ENCODE measurements around the gene SMARCC2. TPM values are rescaled to one million over a fixed set of nuclear protein-coding genes. Genes with fewer than 3 reads are reported as not detected.

SMARCC2 gene
- total RNA-seq, 1 experiment from 2014 or later, result 94.8 TPM

DNA sequence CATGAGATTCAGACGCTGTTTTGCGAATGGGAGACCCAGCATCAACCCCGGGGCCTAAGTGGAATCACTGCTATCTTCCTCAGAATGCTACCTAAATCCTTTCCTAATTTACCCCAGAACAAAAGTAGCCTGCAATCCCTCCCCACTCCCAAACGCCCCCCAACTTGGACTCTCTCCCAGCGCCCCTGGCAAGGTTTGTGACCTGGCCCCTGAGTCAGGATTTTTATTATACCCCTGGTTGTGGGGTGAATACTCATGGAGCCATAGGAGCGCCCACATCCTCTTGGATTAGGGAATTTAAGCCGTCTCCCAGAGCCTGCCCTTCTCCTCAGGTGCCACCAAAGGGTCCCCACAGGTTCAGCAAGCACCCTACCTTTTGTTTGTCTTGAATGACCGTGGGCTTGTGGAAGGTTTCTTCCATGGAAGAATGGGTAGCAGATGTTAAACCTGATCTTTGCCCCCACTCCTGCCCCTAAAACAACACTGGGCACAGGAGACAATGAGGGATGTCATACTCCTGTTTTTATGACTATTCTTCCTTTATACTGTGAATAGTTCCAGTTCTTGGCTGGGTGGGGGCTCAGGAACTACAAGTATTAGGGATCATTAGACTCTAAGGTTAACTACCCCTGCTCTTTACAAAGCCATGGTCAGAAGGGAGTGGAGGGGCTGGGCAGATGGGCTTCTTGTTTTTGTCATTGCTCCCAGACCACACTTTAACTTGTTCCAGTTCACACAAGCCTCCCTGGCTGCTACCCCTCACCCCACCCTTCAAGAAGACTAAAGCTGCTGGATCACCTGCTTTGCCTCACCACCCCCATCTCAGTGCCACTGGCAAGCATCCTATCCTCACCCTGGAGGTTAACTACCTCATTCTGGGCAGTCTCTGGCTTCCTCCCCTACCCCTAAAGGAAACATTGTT lies 36.3 kb downstream of the SMARCC2 start:
- intact Hi-C loops (cut with micrococcal nuclease; ENCODE audit: unreplicated experiment), result loop anchor here (1.0 kb wide), 2 partner anchors 25 to 34 kb away; partner anchors contain the start of gene ESYT1
- Mint-ChIP-seq H3K4me1 (ENCODE audit: low read depth, unreplicated experiment) (peaks cover 20% of the 10 kb centered on the region), H3K4me3 (ENCODE audit: unreplicated experiment) (peak overlapping the region; percentile 87), H3K36me3 (ENCODE audit: insufficient read depth, unreplicated experiment) (peaks cover 36% of the 10 kb centered on the region), H3K27me3 (ENCODE audit: insufficient read depth, unreplicated experiment) (no peaks in the 10 kb centered on the region), H3K9me3 (ENCODE audit: unreplicated experiment) (no peaks in the 10 kb centered on the region), H3K27ac (ENCODE audit: unreplicated experiment) (peak overlapping the region; percentile 98)
- Histone ChIP-seq H3K27me3 (replicated peaks; ENCODE audit: control insufficient read depth, insufficient read depth, low read length) (no peaks in the 10 kb centered on the region), H3K36me3 (ENCODE audit: control insufficient read depth, insufficient read depth, low read length) (peaks cover 1% of the 10 kb centered on the region; the same call in 1 of the 2 replicates), H3K4me1 (peaks cover 12% of the 10 kb centered on the region), H3K9me3 (no peaks in the 10 kb centered on the region), H3K4me3 (ENCODE audit: low read depth, low read length) (peak overlapping the region; percentile 73)
- POLR2A ChIA-PET, result no interaction called here
- BruUV-seq (replicated peaks), result TSS peak; percentile 57
- CTCF ChIA-PET, result no interaction called here
- TF ChIP-seq CTCF (IDR thresholded peaks at IDR 0.05; ENCODE audit: insufficient read depth in 1 of 2, low read depth in 1 of 2, low read length in 1 of 2, severe bottlenecking in 1 of 2, unreplicated experiment in 1 of 2), result no peak
- no peak for DNase-seq

- intact Hi-C loops (cut with micrococcal nuclease; ENCODE audit: unreplicated experiment), result loop anchor here (1.0 kb wide), 2 partner anchors 24 to 33 kb away; partner anchors contain the start of gene ESYT1
- CTCF ChIA-PET, result interaction anchor here (0.7 to 1.6 kb wide), 8 partner anchors 11 to 54 kb away, joined by 3 to 16 read pairs (median 5); partner anchors contain the start of genes ESYT1, PA2G4, SMARCC2 and ZC3H10
- H3K4me1 Mint-ChIP-seq (ENCODE audit: low read depth, unreplicated experiment), result peaks cover 20% of the 10 kb centered on the region
Measured at GRCh38 chr12:56152132-56152755, 37.0 kb downstream of the SMARCC2 start, which contains the start of gene MYL6B. MYL6B (plus strand) TSS chr12:56152587; CDS start chr12:56153919, 1,332 bp downstream.

More at GRCh38 chr12:56152132-56152755, 37.0 kb downstream of the SMARCC2 start, which contains the start of gene MYL6B:
- DNase-seq, result peak; percentile 88 to 92
- POLR2A ChIA-PET, result interaction anchor here (0.5 to 2.0 kb wide), 7 partner anchors 10 to 370 kb away, joined by 5 to 24 read pairs (median 6); partner anchors contain the start of genes CNPY2, ESYT1, RBMS2 and RNF41
- no peak for TF ChIP-seq CTCF (IDR thresholded peaks at IDR 0.05; ENCODE audit: insufficient read depth in 1 of 2, low read depth in 1 of 2, low read length in 1 of 2, severe bottlenecking in 1 of 2, unreplicated experiment in 1 of 2)
- Mint-ChIP-seq H3K4me3 (ENCODE audit: unreplicated experiment) (peak within 1 kb of the TSS; percentile 87), H3K27me3 (ENCODE audit: insufficient read depth, unreplicated experiment) (no peaks in the 10 kb centered on the region), H3K36me3 (ENCODE audit: insufficient read depth, unreplicated experiment) (peaks cover 29% of the 10 kb centered on the region), H3K27ac (ENCODE audit: unreplicated experiment) (peak within 1 kb of the TSS; percentile 98), H3K9me3 (ENCODE audit: unreplicated experiment) (no peaks in the 10 kb centered on the region)
- BruUV-seq (replicated peaks), result no TSS peak
- H3K4me1 ChIP-seq, result peaks cover 12% of the 10 kb centered on the region
- H3K9me3 ChIP-seq, result no peaks in the 10 kb centered on the region
- H3K27me3 ChIP-seq (replicated peaks; ENCODE audit: control insufficient read depth, insufficient read depth, low read length), result no peaks in the 10 kb centered on the region
- H3K4me3 ChIP-seq (ENCODE audit: low read depth, low read length), result peak within 1 kb of the TSS; percentile 73
- peaks cover 1% of the 10 kb centered on the region; the same call in 1 of the 2 replicates for H3K36me3 ChIP-seq (ENCODE audit: control insufficient read depth, insufficient read depth, low read length)
